ENCODE results near the gene KANSL1L. TPM values are rescaled to one million over a fixed set of nuclear protein-coding genes. Genes with fewer than 3 reads are reported as not detected.

KANSL1L gene
- total RNA-seq, 1 experiment from 2014 or later: 6.7 TPM

GRCh38 chr2:210207929-210208328 is 36.7 kb upstream of the KANSL1L start:
- Histone ChIP-seq H3K79me2 (ENCODE audit: insufficient read depth, low read length) (no peaks in the 10 kb centered on the region), H3K9me3 (ENCODE audit: control insufficient read depth in 1 of 2, insufficient read depth in 1 of 2, low read depth in 1 of 2, low read length in 2 of 2) (no peaks in the 10 kb centered on the region), H2AFZ (ENCODE audit: low read depth, low read length, poor library complexity, severe bottlenecking) (no peak overlapping the region), H4K20me1 (ENCODE audit: insufficient read depth) (no peaks in the 10 kb centered on the region), H3K9ac (ENCODE audit: low read length) (no peak overlapping the region), H3K4me3 (replicated peaks in 1 of 2; ENCODE audit: low read depth in 1 of 2, low read length in 2 of 2) (no peak overlapping the region), H3K4me2 (ENCODE audit: low read length) (no peak overlapping the region), H3K27ac (ENCODE audit: low read depth, low read length) (no peak overlapping the region), H3K36me3 (ENCODE audit: control insufficient read depth in 1 of 2, insufficient read depth in 2 of 2, low read length in 2 of 2) (no peaks in the 10 kb centered on the region), H3K9me2 (ENCODE audit: insufficient read depth) (no peaks in the 10 kb centered on the region), H3K4me1 (ENCODE audit: control insufficient read depth in 1 of 2, insufficient read depth in 2 of 2, low read length in 2 of 2) (no peaks in the 10 kb centered on the region), H3K27me3 (ENCODE audit: insufficient read depth, low read length) (no peaks in the 10 kb centered on the region)
- TF ChIP-seq ELF1 (IDR thresholded peaks at IDR 0.05; ENCODE audit: borderline replicate concordance, low read depth) (no peak), JUND (IDR thresholded peaks at IDR 0.05) (no peak), SIN3A (IDR thresholded peaks at IDR 0.05; ENCODE audit: low read depth) (no peak), RAD21 (IDR thresholded peaks at IDR 0.05; ENCODE audit: low read depth) (no peak)
- ATAC-seq (no peak), DNase-seq (ENCODE audit: low read depth, low spot score) (no peak)
- no TSS peak for BruUV-seq (replicated peaks)
- ChIA-PET RAD21 (ENCODE audit: low non-redundant PET in 1 of 2, low total read pairs in 2 of 2, uncharacterized antibody in 2 of 2, unreplicated experiment in 2 of 2) (no interaction called here), POLR2A (no interaction called here), CTCF (interaction anchor here (2.8 kb wide), 1 partner anchor 9 kb away, joined by 11 read pairs; no protein-coding TSS in a partner anchor)
- intact Hi-C loops (cut with micrococcal nuclease): no loop called here

DNA sequence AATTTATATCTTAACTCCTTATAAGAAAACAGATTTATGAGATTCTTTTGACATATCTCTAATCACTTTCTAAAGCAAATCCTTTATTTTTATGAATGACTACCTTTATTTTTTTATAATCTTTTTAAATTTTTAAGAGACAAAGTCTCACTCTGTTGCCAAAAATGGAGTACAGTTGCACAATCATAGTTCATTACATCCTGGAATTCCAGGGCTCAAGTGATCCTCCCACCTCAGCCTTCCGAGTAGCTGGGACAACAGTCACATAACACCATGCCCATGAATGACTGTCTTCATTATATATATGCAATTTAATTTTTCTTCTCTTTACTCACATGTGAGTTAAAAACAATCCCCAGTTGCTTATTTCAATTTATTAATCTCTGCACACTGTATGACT is 32.3 kb upstream of the KANSL1L start:
- RAD21 ChIA-PET (ENCODE audit: low non-redundant PET in 1 of 2, low total read pairs in 2 of 2, uncharacterized antibody in 2 of 2, unreplicated experiment in 2 of 2): no interaction called here
- Histone ChIP-seq H3K9ac (ENCODE audit: low read length) (no peak overlapping the region), H3K36me3 (ENCODE audit: control insufficient read depth in 1 of 2, insufficient read depth in 2 of 2, low read length in 2 of 2) (no peaks in the 10 kb centered on the region), H4K20me1 (ENCODE audit: insufficient read depth) (no peaks in the 10 kb centered on the region), H3K9me3 (ENCODE audit: control insufficient read depth in 1 of 2, insufficient read depth in 1 of 2, low read depth in 1 of 2, low read length in 2 of 2) (no peaks in the 10 kb centered on the region), H3K9me2 (ENCODE audit: insufficient read depth) (no peaks in the 10 kb centered on the region), H3K4me2 (ENCODE audit: low read length) (no peak overlapping the region), H2AFZ (ENCODE audit: low read depth, low read length, poor library complexity, severe bottlenecking) (no peak overlapping the region), H3K4me3 (replicated peaks in 1 of 2; ENCODE audit: low read depth in 1 of 2, low read length in 2 of 2) (no peak overlapping the region), H3K27ac (ENCODE audit: low read depth, low read length) (no peak overlapping the region), H3K4me1 (ENCODE audit: control insufficient read depth in 1 of 2, insufficient read depth in 2 of 2, low read length in 2 of 2) (no peaks in the 10 kb centered on the region), H3K27me3 (ENCODE audit: insufficient read depth, low read length) (no peaks in the 10 kb centered on the region), H3K79me2 (ENCODE audit: insufficient read depth, low read length) (no peaks in the 10 kb centered on the region)
- CTCF ChIA-PET: no interaction called here
- ATAC-seq: no peak
- no peak for DNase-seq (ENCODE audit: low read depth, low spot score)
- POLR2A ChIA-PET: no interaction called here
- BruUV-seq (replicated peaks): no TSS peak
- TF ChIP-seq SP1 (IDR thresholded peaks at IDR 0.05; ENCODE audit: low read depth) (no peak), JUND (IDR thresholded peaks at IDR 0.05) (no peak), POLR2A (IDR thresholded peaks at IDR 0.05; ENCODE audit: borderline replicate concordance, extremely low read depth, insufficient read depth, insufficient read length) (no peak), ELF1 (IDR thresholded peaks at IDR 0.05; ENCODE audit: borderline replicate concordance, low read depth) (no peak), ZBTB33 (IDR thresholded peaks at IDR 0.05; ENCODE audit: extremely low read depth, insufficient replicate concordance, low read length) (no peak)
- intact Hi-C loops (cut with micrococcal nuclease): no loop called here

Data from HCT116 (cell line).